K562 (cell line): Measurements from ENCODE around the gene ATXN7L2. TPM values are rescaled to one million over a fixed set of nuclear protein-coding genes. Genes with fewer than 3 reads are reported as not detected.

Experiments
- ATAC-seq: fragments of 200-7000 bp; cut with Tn5 transposase; 3 replicates; pipeline ENCODE4 v1.9.1; 2020; ENCODE audit warnings: moderate library complexity
- BruUV-seq: library from RNA; stranded (reverse); fragments of 400-500 nt; replicated peaks from 2 replicates; lab custom pipeline; 2021; lab: Mats Ljungman, UMichigan
- CTCF ChIA-PET: fragments of 300-600 bp; formaldehyde crosslinking; extraction: SDS; loops from one replicate; lab custom pipeline; 2021; ENCODE audit warnings: low intra/inter-chr PET ratio; lab: Yijun Ruan, JAX
- POLR2A ChIA-PET: fragments of 300-600, 350-650 bp; sonication (Branson Sonifier 250); formaldehyde crosslinking; extraction: SDS; loops from one replicate; lab custom pipeline; 2021; ENCODE audit warnings: antibody characterized with exemption, inconsistent platforms; lab: Yijun Ruan, JAX
- DNase-seq, 4 experiments: peaks; one replicate each; pipeline versions ENCODE4 v3.0.0 to v3.0.0-alpha.2; 2011 to 2018; ENCODE audit warnings: low spot score in 3 of 4, mixed read lengths in 3 of 4; ENCODE audit errors: extremely low read depth in 1 of 4
- FAIRE-seq: peaks from 2 replicates; lab custom pipeline; 2011; peaks lifted over from hg19 to GRCh38; lab: Jason Lieb, UNC
- H2AFZ ChIP-seq: 2 replicates; pipeline ENCODE4 v1.6.0; 2011; ENCODE audit warnings: low read depth, low read length, control low read depth, inconsistent platforms
- H3K27ac ChIP-seq: fragments of 200-600 bp; 3 replicates; pipeline ENCODE4 v1.8.0; 2011; ENCODE audit warnings: low read depth, mild to moderate bottlenecking, control low read depth, inconsistent platforms, low read length, moderate library complexity, mixed read lengths; ENCODE audit errors: extremely low read depth
- H3K27me3 ChIP-seq, 2 experiments: fragments of 300-600 bp in 1 of 2; 2 replicates in 1 of 2; 3 replicates in 1 of 2; pipeline versions ENCODE4 v1.6.0 to v1.8.0; 2011; ENCODE audit warnings: inconsistent platforms in 2 of 2, low read length in 2 of 2, mild to moderate bottlenecking in 1 of 2, mixed read lengths in 1 of 2, moderate library complexity in 1 of 2; ENCODE audit not compliant: control insufficient read depth in 2 of 2, insufficient read depth in 2 of 2
- H3K36me3 ChIP-seq: fragments of 300-600 bp; 3 replicates; pipeline ENCODE4 v1.8.0; 2011; ENCODE audit warnings: mild to moderate bottlenecking, low read length, inconsistent platforms; ENCODE audit not compliant: control insufficient read depth, insufficient read depth
- H3K4me1 ChIP-seq, 2 experiments: fragments of 200-600 bp in 1 of 2; replicated peaks in 1 of 2; 2 replicates in 1 of 2; 3 replicates in 1 of 2; pipeline versions ENCODE4 v1.5.1 to v1.8.0; 2011; ENCODE audit warnings: inconsistent platforms in 2 of 2, low read length in 2 of 2, mild to moderate bottlenecking in 1 of 2, mixed read lengths in 1 of 2, moderate library complexity in 1 of 2; ENCODE audit not compliant: control insufficient read depth in 2 of 2, insufficient read depth in 2 of 2
- H3K4me2 ChIP-seq: 2 replicates; pipeline ENCODE4 v1.6.1; 2011; ENCODE audit warnings: low read length, control low read depth, inconsistent platforms, mixed read lengths; ENCODE audit not compliant: insufficient read depth
- H3K4me3 ChIP-seq: fragments of 200-600 bp; sonication (generic), shearing (Covaris generic); 2 replicates; pipeline ENCODE4 v1.5.1; 2016; ENCODE audit warnings: control low read depth, inconsistent platforms
- H3K79me2 ChIP-seq: fragments of 200-600 bp; 3 replicates; pipeline ENCODE4 v1.8.0; 2011; ENCODE audit warnings: low read length, inconsistent platforms; ENCODE audit not compliant: control insufficient read depth, insufficient read depth
- H3K9ac ChIP-seq, 2 experiments: 2 replicates each; pipeline versions ENCODE4 v1.6.0 to v1.6.1; 2011; ENCODE audit warnings: low read depth in 2 of 2, low read length in 2 of 2, control low read depth in 1 of 2, inconsistent platforms in 1 of 2, mild to moderate bottlenecking in 1 of 2, mixed read lengths in 1 of 2; ENCODE audit not compliant: insufficient read depth in 1 of 2
- H3K9me1 ChIP-seq: one replicate; pipeline ENCODE4 v1.6.0; 2011; ENCODE audit warnings: inconsistent platforms, mild to moderate bottlenecking, low read length, moderate library complexity; ENCODE audit not compliant: control insufficient read depth, insufficient read depth
- H3K9me3 ChIP-seq: replicated peaks from 2 replicates; pipeline ENCODE4 v1.5.1; 2011; ENCODE audit warnings: low read depth, low read length, inconsistent platforms; ENCODE audit not compliant: control insufficient read depth, insufficient read depth
- H4K20me1 ChIP-seq: replicated peaks from 2 replicates; pipeline ENCODE4 v1.6.1; 2011; ENCODE audit warnings: low read length, inconsistent platforms, mixed read lengths; ENCODE audit not compliant: control insufficient read depth, insufficient read depth
- CEBPG ChIP-seq, 3 experiments: fragments of 200-800 bp in 1 of 3; sonication (Bioruptor generic) in 1 of 3; sonication (generic) in 1 of 3; formaldehyde crosslinking in 1 of 3; IDR thresholded peaks in 2 of 3; conservative IDR thresholded peaks in 1 of 3; 2 replicates each; pipeline versions ENCODE4 v1.6.1 to v1.8.0; 2016 to 2022; ENCODE audit warnings: missing compliant biosample characterization in 2 of 3, missing genetic modification characterization in 2 of 3, mild to moderate bottlenecking in 1 of 3, missing genetic modification reagents in 1 of 3
- EGR1 ChIP-seq: fragments of 450-650 bp; conservative IDR thresholded peaks from 2 replicates; pipeline ENCODE4 v1.6.1; 2017; ENCODE audit warnings: mild to moderate bottlenecking
- ELF1 ChIP-seq: fragments of 200-800 bp; sonication (Bioruptor generic); IDR thresholded peaks from 2 replicates; pipeline ENCODE4 v1.6.1; 2016; ENCODE audit warnings: missing genetic modification characterization, missing compliant biosample characterization
- ELF4 ChIP-seq: fragments of 450-650 bp; formaldehyde crosslinking; IDR thresholded peaks from 2 replicates; pipeline ENCODE4 v1.4.0; 2022; ENCODE audit warnings: missing genetic modification characterization
- FOXJ3 ChIP-seq: sonication (generic); formaldehyde crosslinking; IDR thresholded peaks from 2 replicates; pipeline ENCODE4 v1.4.0; 2020; ENCODE audit warnings: mild to moderate bottlenecking, missing genetic modification reagents
- IFI16 ChIP-seq: fragments of 250-450 bp; sonication (Bioruptor Pico); IDR thresholded peaks from 2 replicates; pipeline ENCODE4 v2.1.2; 2022; ENCODE audit warnings: mild to moderate bottlenecking, inconsistent platforms
- MITF ChIP-seq: IDR thresholded peaks from 2 replicates; pipeline ENCODE4 v1.6.1; 2014; ENCODE audit warnings: antibody characterized with exemption
- NFE2L1 ChIP-seq: fragments of 450-650 bp; IDR thresholded peaks from 2 replicates; pipeline ENCODE4 v1.6.1; 2016; ENCODE audit warnings: missing genetic modification characterization, low read depth, mild to moderate bottlenecking, missing compliant biosample characterization, moderate library complexity, borderline replicate concordance
- NFXL1 ChIP-seq: fragments of 450-650 bp; formaldehyde crosslinking; IDR thresholded peaks from 2 replicates; pipeline ENCODE4 v1.4.0; 2021; ENCODE audit warnings: mild to moderate bottlenecking
- PCBP2 ChIP-seq: fragments of 200-400 bp; formaldehyde crosslinking; IDR thresholded peaks from 2 replicates; pipeline ENCODE4 v1.6.1; 2018; ENCODE audit warnings: low read length, low read depth, mild to moderate bottlenecking, moderate library complexity; ENCODE audit not compliant: poor library complexity, severe bottlenecking
- POLR2AphosphoS5 ChIP-seq: IDR thresholded peaks from 2 replicates; pipeline ENCODE4 v1.6.1; 2011; ENCODE audit warnings: mild to moderate bottlenecking, low read depth, low read length, moderate library complexity; ENCODE audit not compliant: control insufficient read depth, insufficient read depth
- WGBS: fragments of 100-300 bp; shearing (Covaris generic); methylation state at CpG from one replicate; pipeline ENCODE4 v1.1.6; 2016; ENCODE audit warnings: low coverage, mixed read lengths; ENCODE audit not compliant: insufficient coverage; ENCODE audit errors: missing lambda C conversion rate; 5-methylcytosine and 5-hydroxymethylcytosine counted together
- in situ Hi-C: fragments of 300-500 bp; cut with MboI; formaldehyde crosslinking; loops from 4 replicates; pipeline ENCODE4 v1.15.0; 2018; ENCODE audit warnings: inconsistent platforms, mixed read lengths
- intact Hi-C: fragments of 100-400 bp; cut with micrococcal nuclease; formaldehyde crosslinking; loops from 2 replicates; pipeline ENCODE4 v1.14.2; 2022
- polyA plus RNA-seq, 8 experiments: library from polyadenylated mRNA; depleted of rRNA in 4 of 8; stranded (reverse) in 5 of 8; unstranded in 3 of 8; fragments of >200 nt; fragmentation: Nextera tagmentation in 2 of 8; fragmentation: Illumina TruSeq in 1 of 8; extraction: Ambion mirVana in 2 of 8; extraction: Trizol in 1 of 8; gene quantifications; 2 replicates each; pipeline versions ENCODE4 v1.2.1 to v1.2.3, GENCODE V29; 2011 to 2014; ENCODE audit warnings: inconsistent platforms in 1 of 8, missing spikeins in 1 of 8
- total RNA-seq, 7 experiments: library from RNA; depleted of rRNA in 6 of 7; stranded (reverse); fragments of >200 nt in 6 of 7; fragmentation: Illumina TruSeq in 2 of 7; extraction: Trizol in 2 of 7; gene quantifications; 2 replicates each; pipeline versions ENCODE4 v1.2.1 to v1.2.3, GENCODE V29; 2011 to 2021; ENCODE audit warnings: low replicate concordance in 1 of 7
- TF ChIP-seq, protein P1 (sequence below): fragments of 250-450 bp; sonication (Bioruptor Pico); IDR thresholded peaks from 2 replicates; pipeline ENCODE4 v1.5.1; 2021; ENCODE audit warnings: mild to moderate bottlenecking
- TF ChIP-seq, protein P2 (sequence below): sonication (generic); formaldehyde crosslinking; IDR thresholded peaks from 2 replicates; pipeline ENCODE4 v1.8.0; 2022; ENCODE audit warnings: missing genetic modification reagents, mild to moderate bottlenecking, borderline replicate concordance
- TF ChIP-seq, protein P3 (sequence below): conservative IDR thresholded peaks from 2 replicates; pipeline ENCODE4 v1.6.1; 2011; ENCODE audit warnings: low read depth, mild to moderate bottlenecking, low read length; ENCODE audit not compliant: control insufficient read depth

Gene ATXN7L2
- total and polyA plus RNA-seq, 9 of the 15 experiments (the other 6 are each of a cell fraction or from before 2014, with no cell fraction given) = 0.21 to 10.4 (median 5.8) TPM

- H3K9me1 ChIP-seq = no peaks in the 10 kb centered on the region
- BruUV-seq = no TSS peak
- 0 out of 2 replicates have a peak, but pooled peaks cover 4% of the 10 kb centered on the region for H4K20me1 ChIP-seq
- DNase-seq (no peak), FAIRE-seq (no peak), ATAC-seq (no peak)
- CTCF ChIA-PET = no interaction called here
- peaks cover 16 to 29% of the 10 kb centered on the region in 2 experiments; a peak in 4 of 5 replicates for H3K4me1 ChIP-seq
- H3K27me3 ChIP-seq = peaks cover 39 to 63% of the 10 kb centered on the region in 2 experiments
- no peak overlapping the region for H3K4me3 ChIP-seq
- peaks cover 8% of the 10 kb centered on the region; the same call in 2 of the 3 replicates for H3K79me2 ChIP-seq
- H3K9me3 ChIP-seq = no peaks in the 10 kb centered on the region
- H3K36me3 ChIP-seq = no peaks in the 10 kb centered on the region
- H3K4me2 ChIP-seq = no peak overlapping the region
- in situ Hi-C loops = no loop called here
- H3K9ac ChIP-seq = no peak overlapping the region
- intact Hi-C loops = no loop called here
- H2AFZ ChIP-seq = no peak overlapping the region
- POLR2A ChIA-PET = interaction anchor here (0.6 to 1.4 kb wide), 5 partner anchors 14 to 466 kb away, joined by 3 to 4 read pairs (median 3); partner anchors contain the start of gene CYB561D1
- WGBS = 4% methylated on average over 3 of the region's 3 CpGs
- no peak for TF ChIP-seq NFXL1 (CRISPR knock-in tag)
- no peak for TF ChIP-seq ELF1 (tag)
- no peak for TF ChIP-seq POLR2AphosphoS5
- TF ChIP-seq, protein P1, sequence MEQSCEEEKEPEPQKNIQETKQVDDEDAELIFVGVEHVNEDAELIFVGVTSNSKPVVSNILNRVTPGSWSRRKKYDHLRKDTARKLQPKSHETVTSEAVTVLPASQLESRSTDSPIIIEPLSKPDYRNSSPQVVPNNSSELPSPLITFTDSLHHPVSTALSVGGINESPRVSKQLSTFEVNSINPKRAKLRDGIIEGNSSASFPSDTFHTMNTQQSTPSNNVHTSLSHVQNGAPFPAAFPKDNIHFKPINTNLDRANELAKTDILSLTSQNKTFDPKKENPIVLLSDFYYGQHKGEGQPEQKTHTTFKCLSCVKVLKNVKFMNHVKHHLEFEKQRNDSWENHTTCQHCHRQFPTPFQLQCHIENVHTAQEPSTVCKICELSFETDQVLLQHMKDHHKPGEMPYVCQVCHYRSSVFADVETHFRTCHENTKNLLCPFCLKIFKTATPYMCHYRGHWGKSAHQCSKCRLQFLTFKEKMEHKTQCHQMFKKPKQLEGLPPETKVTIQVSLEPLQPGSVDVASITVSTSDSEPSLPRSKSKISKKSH (CRISPR knock-in tag) = no peak
- no peak for TF ChIP-seq FOXJ3 (CRISPR knock-in tag)
- TF ChIP-seq CEBPG (CRISPR knock-in tag; IDR thresholded peaks at IDR 0.05) = no peak
- no peak for TF ChIP-seq CEBPG (tag; conservative IDR thresholded peaks at IDR 0.05 in 1 of 2, IDR thresholded peaks at IDR 0.05 in 1 of 2)
- TF ChIP-seq EGR1 = no peak
- TF ChIP-seq ELF4 = no peak
- TF ChIP-seq, protein P2, sequence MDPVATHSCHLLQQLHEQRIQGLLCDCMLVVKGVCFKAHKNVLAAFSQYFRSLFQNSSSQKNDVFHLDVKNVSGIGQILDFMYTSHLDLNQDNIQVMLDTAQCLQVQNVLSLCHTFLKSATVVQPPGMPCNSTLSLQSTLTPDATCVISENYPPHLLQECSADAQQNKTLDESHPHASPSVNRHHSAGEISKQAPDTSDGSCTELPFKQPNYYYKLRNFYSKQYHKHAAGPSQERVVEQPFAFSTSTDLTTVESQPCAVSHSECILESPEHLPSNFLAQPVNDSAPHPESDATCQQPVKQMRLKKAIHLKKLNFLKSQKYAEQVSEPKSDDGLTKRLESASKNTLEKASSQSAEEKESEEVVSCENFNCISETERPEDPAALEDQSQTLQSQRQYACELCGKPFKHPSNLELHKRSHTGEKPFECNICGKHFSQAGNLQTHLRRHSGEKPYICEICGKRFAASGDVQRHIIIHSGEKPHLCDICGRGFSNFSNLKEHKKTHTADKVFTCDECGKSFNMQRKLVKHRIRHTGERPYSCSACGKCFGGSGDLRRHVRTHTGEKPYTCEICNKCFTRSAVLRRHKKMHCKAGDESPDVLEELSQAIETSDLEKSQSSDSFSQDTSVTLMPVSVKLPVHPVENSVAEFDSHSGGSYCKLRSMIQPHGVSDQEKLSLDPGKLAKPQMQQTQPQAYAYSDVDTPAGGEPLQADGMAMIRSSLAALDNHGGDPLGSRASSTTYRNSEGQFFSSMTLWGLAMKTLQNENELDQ (CRISPR knock-in tag) = no peak
- no peak for TF ChIP-seq MITF
- no peak for TF ChIP-seq PCBP2
- TF ChIP-seq IFI16 (CRISPR knock-in tag) = no peak
- TF ChIP-seq NFE2L1 (tag) = no peak
- TF ChIP-seq, protein P3, sequence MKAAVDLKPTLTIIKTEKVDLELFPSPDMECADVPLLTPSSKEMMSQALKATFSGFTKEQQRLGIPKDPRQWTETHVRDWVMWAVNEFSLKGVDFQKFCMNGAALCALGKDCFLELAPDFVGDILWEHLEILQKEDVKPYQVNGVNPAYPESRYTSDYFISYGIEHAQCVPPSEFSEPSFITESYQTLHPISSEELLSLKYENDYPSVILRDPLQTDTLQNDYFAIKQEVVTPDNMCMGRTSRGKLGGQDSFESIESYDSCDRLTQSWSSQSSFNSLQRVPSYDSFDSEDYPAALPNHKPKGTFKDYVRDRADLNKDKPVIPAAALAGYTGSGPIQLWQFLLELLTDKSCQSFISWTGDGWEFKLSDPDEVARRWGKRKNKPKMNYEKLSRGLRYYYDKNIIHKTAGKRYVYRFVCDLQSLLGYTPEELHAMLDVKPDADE = no peak
- no peak overlapping the region for H3K27ac ChIP-seq
Observed at GRCh38 chr1:109479901-109480300, 3.8 kb upstream of the ATXN7L2 start.
